Transverse colon (tissue), 4 donors: ENCODE measurements around the gene POLR2J.
"Not testable (repeated sequence)": the region's sequence is repeated elsewhere in the genome, so short reads cannot be mapped to it uniquely, and the experiment has no call there.

Source experiments
- CTCF ChIP-seq, 5 experiments: fragments of 200-600 bp in 3 of 5; fragments of 450-650 bp in 2 of 5; sonication (generic) in 3 of 5; IDR thresholded peaks; 1 replicate in 2 of 5; 2 replicates in 3 of 5; pipeline ENCODE4 v1.5.1; 2016 to 2017; ENCODE audit warnings: antibody characterized with exemption in 5 of 5, inconsistent platforms in 3 of 5, mild to moderate bottlenecking in 2 of 5, moderate library complexity in 1 of 5
- POLR2AphosphoS5 ChIP-seq, 3 donors: sonication (generic); formaldehyde crosslinking; IDR thresholded peaks; one replicate each; pipeline ENCODE4 v1.6.1; 2016; ENCODE audit warnings: antibody characterized with exemption in 3 of 3

DNA sequence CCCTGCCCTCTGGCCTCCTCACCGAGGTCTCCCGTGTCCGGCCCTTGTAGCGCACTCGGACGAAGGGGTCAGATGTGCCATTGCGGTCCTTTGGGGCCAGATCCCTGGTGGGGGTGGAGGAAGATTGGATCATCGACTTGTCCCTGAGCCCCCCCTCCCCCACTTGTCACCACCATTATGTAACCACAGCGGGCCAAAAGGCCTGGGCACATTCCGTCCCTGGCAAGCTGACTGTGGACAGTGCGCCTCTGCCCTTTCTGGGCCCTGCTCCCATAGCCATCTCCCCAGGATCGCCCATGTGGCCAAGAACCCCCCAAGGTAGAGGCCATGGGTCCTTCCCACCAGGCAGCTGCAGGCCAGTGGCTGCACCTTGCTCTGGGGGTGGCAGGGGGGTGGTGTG, 24.4 kb upstream of the POLR2J start:
- TF ChIP-seq POLR2AphosphoS5, CTCF (IDR thresholded peaks at IDR 0.05): not testable (repeated sequence)
